Inferior parietal cortex (tissue), 1 donor: ENCODE data around the gene STK32C.
"Not testable (repeated sequence)": the region's sequence is repeated elsewhere in the genome, so short reads cannot be mapped to it uniquely, and the experiment has no call there.

Experiments used
- DNase-seq: peaks from one replicate; pipeline ENCODE4 v3.0.0-alpha.2; 2016; ENCODE audit errors: extremely low spot score

The STK32C gene

GRCh38 chr10:132267916-132268315 lies 39.8 kb downstream of the STK32C start:
- not testable (repeated sequence) for DNase-seq

DNA sequence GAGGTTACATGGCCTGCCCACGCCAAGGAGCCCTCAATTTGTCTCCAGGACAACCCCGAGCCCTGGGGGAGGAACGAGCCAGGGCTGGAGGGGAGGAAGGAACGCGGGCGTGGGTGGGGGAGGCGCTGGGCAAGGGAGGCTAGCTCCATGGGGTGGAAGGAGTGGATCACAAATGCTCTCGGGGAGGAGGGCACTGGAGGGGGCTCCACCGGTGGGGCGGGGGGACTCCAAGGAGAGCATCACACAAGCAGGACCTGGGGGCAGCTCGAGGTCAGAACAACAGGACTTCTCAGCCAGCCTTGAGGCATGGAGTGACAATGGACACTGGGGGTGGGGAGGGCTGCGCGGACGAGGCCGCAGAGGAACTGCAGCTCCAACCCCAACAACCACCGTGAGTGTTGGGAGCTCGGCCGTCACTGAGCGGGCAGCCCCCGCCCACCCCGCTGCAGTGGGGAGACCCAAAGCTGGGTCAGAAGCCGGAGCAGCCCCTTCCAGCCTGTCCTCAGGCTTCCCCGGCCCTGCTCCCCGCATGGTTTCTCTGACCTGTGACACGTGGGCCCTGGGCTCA lies 41.1 kb downstream of the STK32C start:
- no peak for DNase-seq

DNA sequence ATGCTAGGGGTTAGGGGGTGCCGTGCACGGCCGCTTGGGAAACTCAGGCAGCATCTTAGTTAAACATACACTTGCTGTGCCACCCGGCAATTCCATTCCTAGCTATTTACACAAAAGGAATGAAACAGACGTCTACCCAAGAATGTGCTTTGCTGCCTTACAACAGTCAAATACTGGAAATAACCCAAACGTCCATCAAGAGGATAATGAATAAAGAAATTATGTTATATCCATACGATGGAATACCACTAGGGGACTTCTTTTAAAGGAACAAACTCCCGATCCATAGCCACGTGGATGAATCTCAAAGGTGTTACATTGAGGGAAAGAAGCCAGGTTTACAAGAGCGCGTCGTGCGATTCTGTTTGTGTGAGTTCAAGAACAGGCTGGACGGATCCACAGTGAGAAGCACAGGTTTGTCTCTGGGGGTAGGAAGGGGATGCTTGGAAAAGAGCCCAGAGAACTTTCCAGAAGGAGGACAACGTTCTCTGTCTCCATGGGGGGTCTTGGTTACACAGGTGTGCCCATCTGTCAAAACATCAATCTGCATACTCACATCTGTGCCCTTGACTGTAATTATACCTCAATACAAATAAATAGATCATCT lies 41.8 kb downstream of the STK32C start:
- no peak for DNase-seq

- DNase-seq = no peak
These were observed 42.5 kb downstream of the STK32C start for GRCh38 chr10:132264966-132265889.

GRCh38 chr10:132264306-132264950 lies 43.3 kb downstream of the STK32C start:
- no peak for DNase-seq

GRCh38 chr10:132263866-132264265 lies 43.9 kb downstream of the STK32C start:
- DNase-seq = no peak

DNA sequence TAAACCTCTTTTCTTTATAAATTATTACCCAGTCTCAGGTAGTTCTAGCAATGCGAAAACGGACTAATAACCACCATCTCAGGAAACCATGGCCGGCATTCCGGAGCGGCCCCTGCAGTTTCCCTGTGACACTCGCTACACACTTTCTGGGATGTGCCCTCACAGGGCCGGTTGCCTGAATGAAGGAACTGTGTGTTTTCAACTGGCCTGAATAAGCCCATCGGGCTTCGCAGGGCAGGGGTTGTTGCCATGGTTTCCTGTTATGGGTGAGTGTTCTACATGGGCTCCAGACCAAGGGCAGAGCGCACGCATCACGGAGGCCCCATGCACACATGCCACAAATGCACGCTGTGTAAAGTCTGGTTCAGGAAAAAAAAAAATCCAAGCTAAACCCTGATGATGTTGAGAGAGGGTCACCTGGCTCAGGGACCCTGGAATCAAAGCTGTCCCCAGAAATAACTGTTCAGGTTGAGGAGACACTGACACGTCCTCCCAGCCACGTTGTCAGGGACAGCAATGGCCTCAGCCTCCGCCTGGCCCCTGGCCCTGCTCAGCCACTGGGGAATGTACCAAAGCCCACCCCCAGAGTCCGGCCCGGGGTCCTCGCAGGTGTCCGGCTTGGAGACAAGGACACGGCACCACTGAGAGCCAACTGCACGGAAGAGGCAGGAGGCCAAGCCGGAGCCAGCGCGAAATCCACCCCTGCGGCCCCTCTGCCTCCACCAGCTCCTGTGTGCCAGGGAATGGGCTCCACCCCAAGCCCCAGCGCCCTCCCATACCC lies 47.9 kb downstream of the STK32C start:
- no peak for DNase-seq

GRCh38 chr10:132258423-132258822 lies 49.3 kb downstream of the STK32C start:
- DNase-seq = no peak

DNA sequence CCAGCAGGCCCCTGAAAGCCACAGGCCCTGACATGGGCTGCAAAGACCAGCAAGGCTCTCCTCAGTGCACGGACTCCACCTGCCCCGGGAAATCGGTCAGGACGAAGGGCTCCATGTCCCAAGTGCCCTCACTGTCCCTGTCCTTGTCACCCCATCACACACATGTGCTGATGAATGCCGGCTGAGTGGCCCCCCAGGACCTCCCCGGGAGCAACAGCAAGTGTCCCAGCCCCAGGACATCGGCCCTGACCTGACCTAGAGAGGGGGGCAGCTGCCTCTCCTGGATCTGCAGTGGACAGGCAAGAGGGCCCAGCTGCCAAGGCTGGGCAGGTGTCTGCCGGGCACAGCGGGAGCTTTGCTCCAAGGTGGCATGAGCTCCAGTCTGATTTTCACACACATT lies 49.8 kb downstream of the STK32C start:
- DNase-seq = no peak

GRCh38 chr10:132257271-132257670 lies 50.5 kb downstream of the STK32C start:
- DNase-seq = no peak

DNA sequence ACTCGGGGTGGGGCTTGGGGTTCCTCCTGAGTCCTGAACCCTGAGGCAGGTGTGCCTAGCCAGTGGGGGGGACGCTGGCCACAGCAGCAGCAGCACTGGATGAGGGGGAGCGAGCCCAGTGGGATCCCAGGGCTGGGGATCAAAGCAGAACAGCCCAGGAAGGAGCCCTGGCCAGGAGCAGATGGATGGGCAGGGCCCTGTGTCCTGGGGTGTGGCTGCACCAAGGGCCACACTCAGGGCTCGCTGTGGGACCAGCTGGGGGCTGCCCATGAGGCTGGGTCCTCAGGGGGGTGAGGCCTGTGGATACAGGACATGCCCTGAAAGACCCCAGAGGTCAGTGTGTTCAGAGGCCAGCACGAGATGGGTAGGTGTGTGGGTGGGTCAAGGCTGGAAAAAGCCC lies 50.9 kb downstream of the STK32C start:
- DNase-seq = no peak

GRCh38 chr10:132255489-132256344 lies 52.0 kb downstream of the STK32C start:
- DNase-seq = no peak

DNA sequence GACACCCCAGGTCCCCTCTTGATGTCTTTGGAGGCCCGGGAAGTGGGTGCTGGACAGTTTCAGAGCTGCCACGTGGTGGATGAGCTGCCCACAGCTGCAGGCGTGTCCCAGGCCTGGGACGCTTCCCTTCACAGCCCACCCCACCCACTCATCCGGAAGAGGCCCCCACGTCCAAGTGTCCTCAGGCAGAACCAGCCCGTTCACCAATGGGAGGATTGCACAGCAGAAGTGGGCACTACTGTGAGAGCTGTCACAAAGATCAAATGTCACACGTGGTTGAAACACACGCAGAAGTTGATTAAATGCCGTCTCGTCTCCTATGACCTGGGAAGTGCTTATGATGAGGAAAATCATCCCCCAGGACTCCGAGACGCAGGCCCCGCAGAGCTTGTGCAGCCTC lies 52.9 kb downstream of the STK32C start:
- no peak for DNase-seq

DNA sequence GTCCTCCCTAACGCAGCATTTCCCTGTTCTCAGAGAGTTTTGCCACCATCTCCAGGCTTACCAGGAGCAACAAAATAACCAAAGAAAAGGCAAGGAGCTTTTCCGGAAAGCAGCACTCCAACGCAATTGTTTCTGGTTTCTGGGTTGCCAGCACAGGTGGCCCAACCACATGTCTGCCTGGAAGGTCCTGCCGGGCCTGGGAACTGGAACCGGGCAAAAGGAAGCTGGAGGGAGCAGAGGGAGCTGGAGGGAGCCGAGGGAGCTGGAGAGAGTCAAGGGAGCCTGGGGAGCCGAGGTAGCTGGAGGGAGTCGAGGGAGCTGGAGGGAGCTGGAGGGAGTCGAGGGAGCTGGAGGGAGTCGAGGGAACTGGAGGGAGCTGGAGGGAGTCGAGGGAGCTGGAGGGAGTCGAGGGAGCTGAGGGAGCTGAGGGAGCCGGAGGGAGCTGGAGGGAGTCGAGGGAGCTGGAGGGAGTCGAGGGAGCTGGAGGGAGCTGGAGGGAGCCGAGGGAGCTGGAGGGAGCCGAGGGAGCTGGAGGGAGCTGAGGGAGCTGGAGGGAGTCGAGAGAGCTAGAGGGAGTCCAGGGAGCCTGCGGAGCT lies 54.6 kb downstream of the STK32C start:
- DNase-seq = no peak

DNA sequence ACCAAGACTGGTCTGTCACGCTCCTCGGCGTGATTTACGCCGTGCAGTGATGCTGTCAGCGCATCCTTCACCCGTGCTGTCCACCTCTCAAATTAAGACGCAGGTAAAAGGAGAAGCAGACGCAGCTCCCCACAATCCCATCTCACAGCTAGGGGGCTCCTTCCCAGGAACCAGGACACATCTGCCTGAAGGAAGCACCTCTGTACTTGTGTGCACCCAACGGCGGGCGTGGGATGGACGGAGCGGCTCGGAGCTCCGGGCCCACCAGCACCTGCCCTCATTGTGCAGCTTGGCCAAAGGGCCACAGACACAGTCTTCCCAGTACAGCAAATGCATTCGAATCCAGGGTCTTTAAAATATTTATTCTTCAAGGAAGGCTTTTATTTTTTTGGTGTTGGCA lies 55.3 kb downstream of the STK32C start:
- no peak for DNase-seq

- no peak for DNase-seq
These were observed 55.8 kb downstream of the STK32C start for GRCh38 chr10:132251928-132252327.

DNA sequence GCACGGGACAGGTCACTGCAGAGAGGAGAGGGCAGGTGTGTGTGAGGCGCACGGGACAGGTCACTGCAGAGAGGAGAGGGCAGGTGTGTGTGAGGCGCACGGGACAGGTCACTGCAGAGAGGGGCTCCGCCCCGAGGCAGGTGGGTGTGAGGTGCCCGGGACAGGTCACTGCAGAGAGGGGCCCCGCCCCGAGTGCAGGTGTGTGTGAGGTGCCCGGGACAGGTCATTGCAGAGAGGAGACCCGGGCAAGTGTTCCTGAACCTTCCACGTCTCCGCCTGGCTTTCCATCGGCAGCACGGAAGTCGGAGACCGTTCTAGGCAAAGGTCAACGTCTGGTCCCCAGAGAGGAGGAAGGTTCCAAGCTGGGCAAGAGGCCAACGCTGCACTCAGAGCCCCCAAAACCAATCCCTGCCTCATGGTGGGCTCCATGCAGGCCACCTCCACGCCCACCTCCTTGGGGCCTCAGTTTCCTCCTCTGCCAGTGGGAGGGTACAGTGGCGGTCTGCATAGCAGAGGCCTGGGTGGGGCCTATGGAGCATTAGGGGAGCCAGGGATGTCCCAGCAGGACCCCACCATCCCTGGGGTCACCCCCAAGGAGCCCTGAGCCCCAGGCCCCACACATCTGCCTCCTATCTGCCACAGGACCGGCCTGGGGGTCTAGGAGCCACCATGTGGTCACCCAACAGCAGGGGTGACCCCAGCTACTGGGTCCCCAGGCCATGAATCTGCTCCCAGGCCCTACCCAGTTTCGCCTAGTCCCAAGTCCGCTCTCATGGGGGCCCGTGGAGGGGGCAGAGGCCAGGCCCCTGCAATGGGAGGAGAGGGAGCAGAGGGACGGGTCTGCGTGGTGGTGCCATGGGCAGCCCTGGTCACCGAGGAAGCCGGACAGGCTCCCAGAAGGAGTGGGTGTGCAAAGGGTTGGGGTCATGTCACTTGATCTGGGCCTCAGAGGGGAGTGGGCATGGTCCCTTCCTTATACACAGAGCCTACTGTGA lies 57.0 kb downstream of the STK32C start:
- DNase-seq = no peak

DNA sequence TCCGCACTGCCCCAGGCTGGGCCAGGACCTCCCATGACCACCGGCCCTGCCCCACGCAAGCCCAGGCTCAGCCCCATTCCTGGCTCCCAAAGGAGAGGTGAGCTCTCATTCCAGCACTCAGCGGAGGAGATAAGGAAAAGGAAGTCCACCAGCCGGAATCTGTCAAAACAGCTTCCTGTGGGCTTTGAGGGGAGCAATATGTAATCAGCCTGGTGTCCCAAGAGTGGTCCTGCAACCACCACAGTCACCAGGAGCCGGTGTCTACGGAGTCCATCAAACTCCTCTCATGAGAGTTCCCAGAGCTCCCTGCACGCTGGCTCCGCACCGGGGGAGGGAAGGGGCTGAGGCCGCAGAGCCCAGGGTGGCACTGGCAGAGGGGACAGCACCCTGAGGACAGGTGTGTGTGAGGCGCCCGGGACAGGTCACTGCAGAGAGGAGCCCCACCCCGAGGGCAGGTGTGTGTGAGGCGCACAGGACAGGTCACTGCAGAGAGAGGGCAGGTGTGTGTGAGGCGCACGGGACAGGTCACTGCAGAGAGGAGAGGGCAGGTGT lies 57.9 kb downstream of the STK32C start:
- DNase-seq = no peak
